Calu3 (cell line): ENCODE results near the gene LARGE1. TPM values are rescaled to one million over a fixed set of nuclear protein-coding genes. Genes with fewer than 3 reads are reported as not detected.

Experiments used
- BruUV-seq: library from RNA; stranded (reverse); fragments of 400-500 nt; replicated peaks from 2 replicates; lab custom pipeline; 2021; lab: Mats Ljungman, UMichigan
- CTCF ChIA-PET: fragments of 300-600 bp; sonication (Branson Sonifier 250); formaldehyde crosslinking; loops from one replicate; lab custom pipeline; 2022; ENCODE audit warnings: antibody characterized with exemption; lab: Charles Lee
- DNase-seq: peaks from one replicate; pipeline ENCODE4 v3.0.0; 2022
- H3K27ac Mint-ChIP-seq: one replicate; pipeline ENCODE4 v1.8.0; 2022; ENCODE audit warnings: mixed read lengths; ENCODE audit not compliant: unreplicated experiment
- H3K27me3 Mint-ChIP-seq: one replicate; pipeline ENCODE4 v1.8.0; 2022; ENCODE audit warnings: mixed read lengths; ENCODE audit not compliant: unreplicated experiment
- H3K36me3 Mint-ChIP-seq: one replicate; pipeline ENCODE4 v1.8.0; 2022; ENCODE audit warnings: mild to moderate bottlenecking, moderate library complexity, mixed read lengths; ENCODE audit not compliant: insufficient read depth, unreplicated experiment
- H3K4me1 Mint-ChIP-seq: one replicate; pipeline ENCODE4 v1.8.0; 2022; ENCODE audit warnings: mild to moderate bottlenecking, low read depth, mixed read lengths; ENCODE audit not compliant: unreplicated experiment
- H3K4me3 Mint-ChIP-seq: one replicate; pipeline ENCODE4 v1.8.0; 2022; ENCODE audit warnings: mild to moderate bottlenecking, low read depth, moderate library complexity, mixed read lengths; ENCODE audit not compliant: unreplicated experiment
- H3K9me3 Mint-ChIP-seq: one replicate; pipeline ENCODE4 v1.8.0; 2022; ENCODE audit warnings: low read depth, mixed read lengths; ENCODE audit not compliant: unreplicated experiment
- CTCF ChIP-seq: fragments of 200-600 bp; IDR thresholded peaks from one replicate; pipeline ENCODE4 v1.8.0; 2022; ENCODE audit warnings: antibody characterized with exemption; ENCODE audit not compliant: unreplicated experiment
- intact Hi-C: fragments of 100-400 bp; cut with micrococcal nuclease; formaldehyde crosslinking; loops from one replicate; pipeline ENCODE4 v1.10.0; 2022; ENCODE audit not compliant: unreplicated experiment
- total RNA-seq: library from RNA; stranded (reverse); gene quantifications from 2 replicates; pipeline ENCODE4 v1.2.3, GENCODE V29; 2022

LARGE1 gene
- total RNA-seq, 1 experiment from 2014 or later = 11.6 TPM

- Mint-ChIP-seq H3K36me3 (peaks cover 11% of the 10 kb centered on the region), H3K9me3 (no peaks in the 10 kb centered on the region), H3K27me3 (no peaks in the 10 kb centered on the region), H3K4me1 (peaks cover 47% of the 10 kb centered on the region), H3K27ac (no peak overlapping the region), H3K4me3 (no peak overlapping the region)
- no peak for TF ChIP-seq CTCF
- BruUV-seq = no TSS peak
- intact Hi-C loops = no loop called here
- CTCF ChIA-PET = interaction anchor here (1.2 kb wide), 1 partner anchor 57 kb away, joined by 4 read pairs; no protein-coding TSS in a partner anchor
- DNase-seq = no peak
Observed at GRCh38 chr22:33520904-33521780, 399.1 kb downstream of the LARGE1 start.

GRCh38 chr22:33519974-33520903 lies 400.0 kb downstream of the LARGE1 start:
- Mint-ChIP-seq H3K27ac (no peak overlapping the region), H3K9me3 (no peaks in the 10 kb centered on the region), H3K27me3 (no peaks in the 10 kb centered on the region), H3K36me3 (peaks cover 11% of the 10 kb centered on the region), H3K4me3 (no peak overlapping the region), H3K4me1 (peaks cover 43% of the 10 kb centered on the region)
- no peak for DNase-seq
- intact Hi-C loops = loop anchor here (1.0 kb wide), 2 partner anchors 59 to 218 kb away; no protein-coding TSS in a partner anchor
- BruUV-seq = no TSS peak
- CTCF ChIA-PET = interaction anchor here (0.6 to 1.3 kb wide), 4 partner anchors 49 to 1779 kb away, joined by 3 to 13 read pairs (median 6); partner anchors contain the start of gene TOM1
- no peak for TF ChIP-seq CTCF

GRCh38 chr22:33519071-33519973 lies 401.0 kb downstream of the LARGE1 start:
- BruUV-seq = no TSS peak
- H3K4me3 Mint-ChIP-seq = no peak overlapping the region
- CTCF ChIA-PET = interaction anchor here (0.6 to 1.3 kb wide), 8 partner anchors 21 to 402 kb away, joined by 3 to 13 read pairs (median 4); no protein-coding TSS in a partner anchor
- peak; percentile 58 for TF ChIP-seq CTCF
- H3K4me1 Mint-ChIP-seq = peaks cover 34% of the 10 kb centered on the region
- peak; percentile 52 for DNase-seq
- H3K27me3 Mint-ChIP-seq = no peaks in the 10 kb centered on the region
- H3K9me3 Mint-ChIP-seq = no peaks in the 10 kb centered on the region
- H3K36me3 Mint-ChIP-seq = peaks cover 10% of the 10 kb centered on the region
- H3K27ac Mint-ChIP-seq = no peak overlapping the region
- intact Hi-C loops = loop anchor here (1.0 kb wide), 2 partner anchors 60 to 217 kb away; no protein-coding TSS in a partner anchor
